ENCODE measurements around the gene PPAT. TPM values are rescaled to one million over a fixed set of nuclear protein-coding genes. Genes with fewer than 3 reads are reported as not detected.

PPAT gene
- 3.6 TPM for total RNA-seq (2013)
- polyA plus RNA-seq: 1 to 10 TPM in 2 of 3 donors, under 1 TPM in 1; 0.83 to 1.5 (median 1.4) TPM
- polyA minus RNA-seq: 0.83 and 0.96 TPM in 2 replicates
- 2.7 to 12.8 (median 5.0) reads per million in 11 experiments for total RNA-seq

DNA sequence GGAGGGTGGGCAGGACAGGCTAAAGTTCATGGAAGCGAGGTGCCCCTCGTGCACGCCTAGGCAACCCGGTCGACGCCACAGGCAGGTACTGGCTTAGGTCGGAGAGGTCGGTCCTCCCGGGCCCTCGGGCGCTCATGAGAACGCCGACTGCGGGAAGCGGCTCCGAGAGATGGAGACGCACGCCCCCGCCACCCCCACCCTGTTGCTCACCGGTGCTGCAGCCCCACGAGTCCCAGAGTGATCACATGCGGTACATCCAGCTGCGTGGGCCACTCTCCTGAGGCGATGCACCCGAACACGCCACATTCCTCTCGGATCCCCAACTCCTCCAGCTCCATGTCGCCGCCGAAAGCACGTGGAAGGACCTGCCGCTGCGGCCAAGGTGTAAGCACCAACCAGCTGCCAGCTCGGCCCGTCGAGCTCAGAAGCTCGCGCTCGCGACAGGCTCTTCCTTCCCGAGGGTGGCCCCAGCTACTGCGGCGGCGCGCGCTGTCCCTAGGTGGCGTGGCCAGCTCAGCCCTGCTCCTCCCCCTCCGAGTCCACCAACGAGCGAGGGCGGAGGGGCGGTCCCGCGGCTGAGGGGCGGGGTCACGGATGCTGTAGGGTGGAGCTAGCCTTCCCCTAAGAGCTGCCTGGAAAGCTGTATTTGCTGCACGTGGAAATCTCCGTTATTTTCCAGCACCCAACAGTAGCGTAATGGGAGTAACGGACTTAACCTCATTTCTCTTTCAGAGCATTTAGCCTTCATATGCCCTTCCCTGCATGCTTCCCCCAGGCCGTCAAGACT lies at the start of gene PPAT:
Gene PPAT, minus strand, starts transcription at position 476 of the 787 bp plus-strand sequence. Its CDS starts 138 bp downstream, at position 338.
- Histone ChIP-seq H3K36me3 (replicated peaks in 1 of 2; ENCODE audit: control insufficient read depth in 1 of 2, insufficient read depth in 2 of 2, low read length in 2 of 2) (no peaks in the 10 kb centered on the region), H4K20me1 (ENCODE audit: insufficient read depth, low read length) (no peaks in the 10 kb centered on the region), H3K27me3 (ENCODE audit: control insufficient read depth in 2 of 2, insufficient read depth in 2 of 2, low read length in 2 of 2) (no peaks in the 10 kb centered on the region), H3K9me3 (replicated peaks in 1 of 2; ENCODE audit: control insufficient read depth in 1 of 2, insufficient read depth in 1 of 2, low read length in 2 of 2) (no peaks in the 10 kb centered on the region), H2AFZ (ENCODE audit: insufficient read depth, low read depth, low read length, poor library complexity, severe bottlenecking) (peak within 1 kb of the TSS; percentile 97), H3K27ac (ENCODE audit: low read depth in 1 of 2, low read length in 2 of 2) (peak within 1 kb of the TSS; percentile 86 to 87), H3K79me2 (ENCODE audit: insufficient read depth, low read length) (peaks cover 85% of the 10 kb centered on the region), H3K4me1 (ENCODE audit: control insufficient read depth in 1 of 2, insufficient read depth in 2 of 2, low read length in 2 of 2) (peaks cover 19 to 36% of the 10 kb centered on the region in 2 donors), H3K4me3 (replicated peaks in 1 of 3; ENCODE audit: low read depth in 2 of 3, low read length in 3 of 3) (peak within 1 kb of the TSS; percentile 69 to 91 (median 72)), H3K4me2 (replicated peaks; ENCODE audit: extremely low read depth, low read length, poor library complexity, severe bottlenecking) (peak within 1 kb of the TSS; percentile 98), H3K9ac (ENCODE audit: insufficient read depth, low read length, poor library complexity, severe bottlenecking) (peak within 1 kb of the TSS; percentile 73)
- H3K4me3 Mint-ChIP-seq: peak within 1 kb of the TSS; percentile 86 to 99
- under 1% methylated on average over 46 of the region's 61 CpGs for WGBS (ENCODE audit: insufficient coverage)
- peak within 1 kb of the TSS; percentile 94 to 99 (median 97) for H3K27ac Mint-ChIP-seq
- intact Hi-C loops (cut with micrococcal nuclease): loop anchor here (2.0 to 10.0 kb wide), 3 partner anchors 49 to 542 kb away; partner anchors contain the start of genes AASDH (in 1 of the 2), NOA1 (in 1 of the 2), POLR2B (in 1 of the 2) and REST (in 1 of the 2)
- peaks cover 0 to 2% (median 0%) of the 10 kb centered on the region in 3 donors for H3K27me3 Mint-ChIP-seq (ENCODE audit: low read depth in 3 of 3)
- H3K4me1 Mint-ChIP-seq: peaks cover 28% of the 10 kb centered on the region
- TF ChIP-seq, protein P1, sequence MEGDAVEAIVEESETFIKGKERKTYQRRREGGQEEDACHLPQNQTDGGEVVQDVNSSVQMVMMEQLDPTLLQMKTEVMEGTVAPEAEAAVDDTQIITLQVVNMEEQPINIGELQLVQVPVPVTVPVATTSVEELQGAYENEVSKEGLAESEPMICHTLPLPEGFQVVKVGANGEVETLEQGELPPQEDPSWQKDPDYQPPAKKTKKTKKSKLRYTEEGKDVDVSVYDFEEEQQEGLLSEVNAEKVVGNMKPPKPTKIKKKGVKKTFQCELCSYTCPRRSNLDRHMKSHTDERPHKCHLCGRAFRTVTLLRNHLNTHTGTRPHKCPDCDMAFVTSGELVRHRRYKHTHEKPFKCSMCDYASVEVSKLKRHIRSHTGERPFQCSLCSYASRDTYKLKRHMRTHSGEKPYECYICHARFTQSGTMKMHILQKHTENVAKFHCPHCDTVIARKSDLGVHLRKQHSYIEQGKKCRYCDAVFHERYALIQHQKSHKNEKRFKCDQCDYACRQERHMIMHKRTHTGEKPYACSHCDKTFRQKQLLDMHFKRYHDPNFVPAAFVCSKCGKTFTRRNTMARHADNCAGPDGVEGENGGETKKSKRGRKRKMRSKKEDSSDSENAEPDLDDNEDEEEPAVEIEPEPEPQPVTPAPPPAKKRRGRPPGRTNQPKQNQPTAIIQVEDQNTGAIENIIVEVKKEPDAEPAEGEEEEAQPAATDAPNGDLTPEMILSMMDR (IDR thresholded peaks at IDR 0.05): peak; percentile 7
- DNase-seq: peak; percentile 94 to 97 (median 95)
- H3K36me3 Mint-ChIP-seq: peaks cover 0 to 5% of the 10 kb centered on the region in 2 donors
- H3K9me3 Mint-ChIP-seq: no peaks in the 10 kb centered on the region

DNA sequence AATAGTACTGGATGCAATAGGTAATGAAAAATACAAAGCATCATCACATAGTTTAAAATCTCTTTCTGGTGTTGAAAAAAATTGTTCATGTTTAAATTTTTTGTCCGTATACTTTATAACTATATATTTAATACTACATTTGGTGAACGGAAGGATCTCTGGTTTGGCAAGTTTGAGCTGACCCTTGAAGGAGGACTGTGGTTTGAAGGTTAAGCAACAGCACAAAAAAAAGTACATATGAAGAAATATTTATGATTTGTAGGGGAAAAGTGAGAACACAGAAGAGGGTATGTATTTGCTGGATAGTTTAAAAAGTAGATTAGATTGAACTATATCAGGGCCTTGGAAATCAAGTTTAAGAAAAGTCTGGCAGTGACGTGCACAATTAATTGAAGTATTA lies 45.3 kb upstream of the PPAT start:
- no peaks in the 10 kb centered on the region for H3K4me1 ChIP-seq (ENCODE audit: control insufficient read depth in 1 of 2, insufficient read depth in 2 of 2, low read length in 2 of 2)
- Mint-ChIP-seq H3K4me3 (no peak overlapping the region), H3K9me3 (no peaks in the 10 kb centered on the region), H3K36me3 (peaks cover 73 to 91% of the 10 kb centered on the region in 2 donors), H3K27ac (no peak overlapping the region), H3K4me1 (peaks cover 4% of the 10 kb centered on the region), H3K27me3 (ENCODE audit: low read depth in 3 of 3) (no peaks in the 10 kb centered on the region)
- no peak overlapping the region for H3K4me3 ChIP-seq (replicated peaks in 1 of 3; ENCODE audit: low read depth in 2 of 3, low read length in 3 of 3)
- 88% methylated on average over 1 of the region's 3 CpGs for WGBS (ENCODE audit: insufficient coverage)
- no peak overlapping the region for H2AFZ ChIP-seq (ENCODE audit: insufficient read depth, low read depth, low read length, poor library complexity, severe bottlenecking)
- no peak overlapping the region for H3K27ac ChIP-seq (ENCODE audit: low read depth in 1 of 2, low read length in 2 of 2)
- H3K9ac ChIP-seq (ENCODE audit: insufficient read depth, low read length, poor library complexity, severe bottlenecking): no peak overlapping the region
- DNase-seq: no peak
- no peaks in the 10 kb centered on the region for H3K27me3 ChIP-seq (ENCODE audit: control insufficient read depth in 2 of 2, insufficient read depth in 2 of 2, low read length in 2 of 2)
- no peak overlapping the region for H3K4me2 ChIP-seq (replicated peaks; ENCODE audit: extremely low read depth, low read length, poor library complexity, severe bottlenecking)
- TF ChIP-seq, protein P1 (IDR thresholded peaks at IDR 0.05): no peak
- no peaks in the 10 kb centered on the region for H3K9me3 ChIP-seq (replicated peaks in 1 of 2; ENCODE audit: control insufficient read depth in 1 of 2, insufficient read depth in 1 of 2, low read length in 2 of 2)
- intact Hi-C loops (cut with micrococcal nuclease): no loop called here
- peaks cover 90 to 100% of the 10 kb centered on the region in 2 donors for H3K36me3 ChIP-seq (replicated peaks in 1 of 2; ENCODE audit: control insufficient read depth in 1 of 2, insufficient read depth in 2 of 2, low read length in 2 of 2)
- no peaks in the 10 kb centered on the region for H3K79me2 ChIP-seq (ENCODE audit: insufficient read depth, low read length)
- no peaks in the 10 kb centered on the region for H4K20me1 ChIP-seq (ENCODE audit: insufficient read depth, low read length)

Measured in CD14-positive monocyte (primary cell).